Measurements from ENCODE around the gene DLG5. TPM values are rescaled to one million over a fixed set of nuclear protein-coding genes. Genes with fewer than 3 reads are reported as not detected.
A peak's percentile ranks its signal among the peaks of the same experiment; 100 is the strongest.

DLG5 gene
- total and polyA plus RNA-seq, 9 of the 15 experiments (the other 6 are each of a cell fraction or from before 2014, with no cell fraction given): 1.4 to 26.8 (median 11.2) TPM

DNA sequence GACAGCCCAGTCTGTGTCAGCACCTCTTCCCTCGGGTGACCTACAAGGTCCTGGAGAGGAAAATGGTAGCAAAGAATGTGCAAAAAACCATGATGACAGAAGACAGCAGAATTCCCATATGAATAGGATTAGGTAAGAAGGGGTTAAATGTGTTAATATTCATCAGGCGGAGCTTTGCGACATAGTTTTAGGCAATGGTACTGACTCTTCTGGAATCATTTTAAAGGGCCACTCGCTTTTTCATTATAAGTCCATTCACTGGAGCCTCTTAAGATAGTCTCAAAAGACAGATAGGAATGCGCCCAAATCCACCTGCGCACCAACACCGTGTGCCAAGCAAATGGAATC, 38.2 kb downstream of the DLG5 start:
- WGBS (ENCODE audit: insufficient coverage, low coverage, missing lambda C conversion rate): 74% methylated on average over 7 of the region's 7 CpGs
- ChIA-PET POLR2A (interaction anchor here (1.0 to 1.7 kb wide), 5 partner anchors 13 to 174 kb away, joined by 3 to 6 read pairs (median 4); no protein-coding TSS in a partner anchor), CTCF (ENCODE audit: low intra/inter-chr PET ratio) (no interaction called here)
- peak; percentile 44 for FAIRE-seq
- Histone ChIP-seq H3K9me1 (ENCODE audit: control insufficient read depth, insufficient read depth, low read length) (peaks cover 12% of the 10 kb centered on the region), H3K4me3 (no peak overlapping the region), H3K79me2 (ENCODE audit: control insufficient read depth, insufficient read depth, low read length) (peaks cover 34% of the 10 kb centered on the region), H3K27me3 (ENCODE audit: control insufficient read depth in 2 of 2, insufficient read depth in 2 of 2, low read length in 2 of 2) (no peaks in the 10 kb centered on the region), H3K9ac (ENCODE audit: insufficient read depth in 1 of 2, low read depth in 2 of 2, low read length in 2 of 2) (peak overlapping the region in 1 of 2 experiments; percentile 29; a peak in 1 of 4 replicates), H3K27ac (ENCODE audit: extremely low read depth, low read depth, low read length) (no peak overlapping the region), H2AFZ (ENCODE audit: low read depth, low read length) (no peak overlapping the region), H3K9me3 (replicated peaks; ENCODE audit: control insufficient read depth, insufficient read depth, low read depth, low read length) (no peaks in the 10 kb centered on the region), H3K4me1 (replicated peaks in 1 of 2; ENCODE audit: control insufficient read depth in 2 of 2, insufficient read depth in 2 of 2, low read length in 2 of 2) (peaks cover 15 to 16% of the 10 kb centered on the region in 2 experiments), H3K4me2 (ENCODE audit: insufficient read depth, low read length) (no peak overlapping the region), H3K36me3 (ENCODE audit: control insufficient read depth, insufficient read depth, low read length) (no peaks in the 10 kb centered on the region), H4K20me1 (replicated peaks; ENCODE audit: control insufficient read depth, insufficient read depth, low read length) (peaks cover 25% of the 10 kb centered on the region; the same call in 1 of the 2 replicates)
- no TSS peak for BruUV-seq (replicated peaks)
- intact Hi-C loops (cut with micrococcal nuclease): no loop called here
- no peak for DNase-seq (ENCODE audit: extremely low read depth in 1 of 4, low spot score in 3 of 4)
- in situ Hi-C loops (cut with MboI): no loop called here
- ATAC-seq: no peak
- TF ChIP-seq CHD4 (IDR thresholded peaks at IDR 0.05; ENCODE audit: insufficient read depth, insufficient replicate concordance, low read depth, low read length, poor library complexity, severe bottlenecking) (no peak), HOXB6 (CRISPR knock-in tag; IDR thresholded peaks at IDR 0.05; ENCODE audit: borderline replicate concordance) (no peak), RBM39 (optimal IDR thresholded peaks at IDR 0.05; ENCODE audit: low read depth, low read length) (no peak), ZNF668 (CRISPR knock-in tag; IDR thresholded peaks at IDR 0.05) (no peak)
- TF ChIP-seq, protein P1, sequence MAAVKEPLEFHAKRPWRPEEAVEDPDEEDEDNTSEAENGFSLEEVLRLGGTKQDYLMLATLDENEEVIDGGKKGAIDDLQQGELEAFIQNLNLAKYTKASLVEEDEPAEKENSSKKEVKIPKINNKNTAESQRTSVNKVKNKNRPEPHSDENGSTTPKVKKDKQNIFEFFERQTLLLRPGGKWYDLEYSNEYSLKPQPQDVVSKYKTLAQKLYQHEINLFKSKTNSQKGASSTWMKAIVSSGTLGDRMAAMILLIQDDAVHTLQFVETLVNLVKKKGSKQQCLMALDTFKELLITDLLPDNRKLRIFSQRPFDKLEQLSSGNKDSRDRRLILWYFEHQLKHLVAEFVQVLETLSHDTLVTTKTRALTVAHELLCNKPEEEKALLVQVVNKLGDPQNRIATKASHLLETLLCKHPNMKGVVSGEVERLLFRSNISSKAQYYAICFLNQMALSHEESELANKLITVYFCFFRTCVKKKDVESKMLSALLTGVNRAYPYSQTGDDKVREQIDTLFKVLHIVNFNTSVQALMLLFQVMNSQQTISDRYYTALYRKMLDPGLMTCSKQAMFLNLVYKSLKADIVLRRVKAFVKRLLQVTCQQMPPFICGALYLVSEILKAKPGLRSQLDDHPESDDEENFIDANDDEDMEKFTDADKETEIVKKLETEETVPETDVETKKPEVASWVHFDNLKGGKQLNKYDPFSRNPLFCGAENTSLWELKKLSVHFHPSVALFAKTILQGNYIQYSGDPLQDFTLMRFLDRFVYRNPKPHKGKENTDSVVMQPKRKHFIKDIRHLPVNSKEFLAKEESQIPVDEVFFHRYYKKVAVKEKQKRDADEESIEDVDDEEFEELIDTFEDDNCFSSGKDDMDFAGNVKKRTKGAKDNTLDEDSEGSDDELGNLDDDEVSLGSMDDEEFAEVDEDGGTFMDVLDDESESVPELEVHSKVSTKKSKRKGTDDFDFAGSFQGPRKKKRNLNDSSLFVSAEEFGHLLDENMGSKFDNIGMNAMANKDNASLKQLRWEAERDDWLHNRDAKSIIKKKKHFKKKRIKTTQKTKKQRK (IDR thresholded peaks at IDR 0.05; ENCODE audit: borderline replicate concordance, low read depth, low read length): no peak
